Neural cell (in vitro differentiated cells): ENCODE measurements around the gene CCDC86. TPM values are rescaled to one million over a fixed set of nuclear protein-coding genes. Genes with fewer than 3 reads are reported as not detected.
A peak's percentile ranks its signal among the peaks of the same experiment; 100 is the strongest.

Experiments
- H2AFZ ChIP-seq: fragments of 200-600, 300-800 bp; sonication (generic), shearing (Covaris generic); 2 replicates; pipeline ENCODE4 v1.6.0; 2014; ENCODE audit warnings: low read depth, mild to moderate bottlenecking, antibody characterized with exemption, low read length, moderate library complexity
- H3F3A ChIP-seq: fragments of 200-600 bp; shearing (Covaris generic); 2 replicates; pipeline ENCODE4 v1.6.1; 2016; ENCODE audit warnings: mild to moderate bottlenecking, moderate library complexity, mixed read lengths, antibody characterized with exemption, low read length; ENCODE audit not compliant: insufficient read depth, poor library complexity, severe bottlenecking
- H3K27ac ChIP-seq: fragments of 200-600, 300-800 bp; sonication (generic), shearing (Covaris generic); 2 replicates; pipeline ENCODE4 v1.5.1; 2014; ENCODE audit warnings: mild to moderate bottlenecking, low read length, moderate library complexity
- H3K27me3 ChIP-seq: fragments of 300-800, 200-600 bp; sonication (generic), shearing (Covaris generic); 2 replicates; pipeline ENCODE4 v1.6.0; 2014; ENCODE audit warnings: mild to moderate bottlenecking, low read depth, low read length, moderate library complexity; ENCODE audit not compliant: insufficient read depth
- H3K36me3 ChIP-seq: fragments of 300-800, 200-600 bp; sonication (generic), shearing (Covaris generic); 2 replicates; pipeline ENCODE4 v1.5.1; 2014; ENCODE audit warnings: mild to moderate bottlenecking, antibody characterized with exemption, low read length, moderate library complexity; ENCODE audit not compliant: insufficient read depth
- H3K4me2 ChIP-seq: fragments of 300-800, 200-600 bp; sonication (generic), shearing (Covaris generic); 2 replicates; pipeline ENCODE4 v1.6.0; 2014; ENCODE audit warnings: mild to moderate bottlenecking, low read length
- H3K4me3 ChIP-seq: fragments of 300-800, 200-600 bp; sonication (generic), shearing (Covaris generic); 2 replicates; pipeline ENCODE4 v1.5.1; 2014; ENCODE audit warnings: mild to moderate bottlenecking, low read length, moderate library complexity
- H3K79me2 ChIP-seq: fragments of 200-600 bp; shearing (Covaris generic); replicated peaks from 2 replicates; pipeline ENCODE4 v1.6.0; 2014; ENCODE audit warnings: mild to moderate bottlenecking, low read length, moderate library complexity; ENCODE audit not compliant: insufficient read depth
- H3K9ac ChIP-seq: fragments of 300-800, 200-600 bp; sonication (generic), shearing (Covaris generic); 2 replicates; pipeline ENCODE4 v1.6.1; 2016; ENCODE audit warnings: mild to moderate bottlenecking, low read length, mixed read lengths
- H3K9me2 ChIP-seq: fragments of 200-600 bp; shearing (Covaris generic); 2 replicates; pipeline ENCODE4 v1.6.1; 2016; ENCODE audit warnings: mild to moderate bottlenecking, low read length, mixed read lengths; ENCODE audit not compliant: insufficient read depth
- H3K9me3 ChIP-seq: fragments of 200-600, 300-800 bp; sonication (generic), shearing (Covaris generic); 2 replicates; pipeline ENCODE4 v1.6.1; 2016; ENCODE audit warnings: mild to moderate bottlenecking, mixed run types, low read length, moderate library complexity, mixed read lengths
- H4K20me1 ChIP-seq: fragments of 200-600 bp; shearing (Covaris generic); 2 replicates; pipeline ENCODE4 v1.6.1; 2016; ENCODE audit warnings: mild to moderate bottlenecking, mixed run types; ENCODE audit not compliant: insufficient read depth
- EP300 ChIP-seq: fragments of 450-650 bp; conservative IDR thresholded peaks from 2 replicates; pipeline ENCODE4 v1.6.1; 2014; ENCODE audit warnings: antibody characterized with exemption, mild to moderate bottlenecking, moderate library complexity; ENCODE audit not compliant: poor library complexity, severe bottlenecking
- EZH2 ChIP-seq: fragments of 200-600, 300-800 bp; shearing (Covaris generic), sonication (generic); IDR thresholded peaks from 2 replicates; pipeline ENCODE4 v1.6.1; 2014; ENCODE audit warnings: antibody characterized with exemption, low read length, borderline replicate concordance, mild to moderate bottlenecking; ENCODE audit not compliant: insufficient read depth, poor library complexity, severe bottlenecking
- MXI1 ChIP-seq: fragments of 450-650 bp; conservative IDR thresholded peaks from 2 replicates; pipeline ENCODE4 v1.6.1; 2014; ENCODE audit warnings: antibody characterized with exemption, mild to moderate bottlenecking; ENCODE audit not compliant: poor library complexity, severe bottlenecking
- POLR2AphosphoS5 ChIP-seq: IDR thresholded peaks from 2 replicates; pipeline ENCODE4 v1.6.1; 2012
- RAD21 ChIP-seq: fragments of 450-650 bp; conservative IDR thresholded peaks from 2 replicates; pipeline ENCODE4 v1.6.1; 2014; ENCODE audit warnings: antibody characterized with exemption, mild to moderate bottlenecking, moderate library complexity
- REST ChIP-seq: IDR thresholded peaks from 2 replicates; pipeline ENCODE4 v1.6.1; 2012; ENCODE audit warnings: borderline replicate concordance
- SMC3 ChIP-seq: fragments of 450-650 bp; conservative IDR thresholded peaks from 2 replicates; pipeline ENCODE4 v1.6.1; 2014; ENCODE audit warnings: antibody characterized with exemption, mild to moderate bottlenecking, moderate library complexity; ENCODE audit not compliant: poor library complexity
- TAF1 ChIP-seq: IDR thresholded peaks from 2 replicates; pipeline ENCODE4 v1.6.1; 2012; ENCODE audit warnings: low read depth
- polyA plus RNA-seq: library from polyadenylated mRNA; depleted of rRNA; stranded (reverse); fragments of >200 nt; gene quantifications from 2 replicates; pipeline ENCODE4 v1.2.3, GENCODE V29; 2014
- TF ChIP-seq, protein P1 (sequence below): fragments of 450-650 bp; IDR thresholded peaks from 2 replicates; pipeline ENCODE4 v1.5.1; 2014; ENCODE audit warnings: antibody characterized with exemption, mild to moderate bottlenecking, moderate library complexity; ENCODE audit not compliant: poor library complexity, severe bottlenecking

Gene CCDC86
- polyA plus RNA-seq, 1 donor from 2014 or later: 0.16 TPM

- H3F3A ChIP-seq: no peaks in the 10 kb centered on the region
- no peaks in the 10 kb centered on the region for H3K27me3 ChIP-seq
- H2AFZ ChIP-seq: no peak overlapping the region
- H3K4me2 ChIP-seq: no peak overlapping the region
- H3K4me3 ChIP-seq: no peak overlapping the region
- no peaks in the 10 kb centered on the region for H3K9me2 ChIP-seq
- no peak overlapping the region for H3K27ac ChIP-seq
- H3K9ac ChIP-seq: peak overlapping the region; percentile 46
- H3K9me3 ChIP-seq: no peaks in the 10 kb centered on the region
- H3K36me3 ChIP-seq: no peaks in the 10 kb centered on the region
- H4K20me1 ChIP-seq: no peaks in the 10 kb centered on the region
- TF ChIP-seq RAD21 (no peak), SMC3 (no peak), TAF1 (no peak), MXI1 (no peak)
- H3K79me2 ChIP-seq: no peaks in the 10 kb centered on the region
Measured at GRCh38 chr11:60871378-60872061, 29.6 kb downstream of the CCDC86 start.

DNA sequence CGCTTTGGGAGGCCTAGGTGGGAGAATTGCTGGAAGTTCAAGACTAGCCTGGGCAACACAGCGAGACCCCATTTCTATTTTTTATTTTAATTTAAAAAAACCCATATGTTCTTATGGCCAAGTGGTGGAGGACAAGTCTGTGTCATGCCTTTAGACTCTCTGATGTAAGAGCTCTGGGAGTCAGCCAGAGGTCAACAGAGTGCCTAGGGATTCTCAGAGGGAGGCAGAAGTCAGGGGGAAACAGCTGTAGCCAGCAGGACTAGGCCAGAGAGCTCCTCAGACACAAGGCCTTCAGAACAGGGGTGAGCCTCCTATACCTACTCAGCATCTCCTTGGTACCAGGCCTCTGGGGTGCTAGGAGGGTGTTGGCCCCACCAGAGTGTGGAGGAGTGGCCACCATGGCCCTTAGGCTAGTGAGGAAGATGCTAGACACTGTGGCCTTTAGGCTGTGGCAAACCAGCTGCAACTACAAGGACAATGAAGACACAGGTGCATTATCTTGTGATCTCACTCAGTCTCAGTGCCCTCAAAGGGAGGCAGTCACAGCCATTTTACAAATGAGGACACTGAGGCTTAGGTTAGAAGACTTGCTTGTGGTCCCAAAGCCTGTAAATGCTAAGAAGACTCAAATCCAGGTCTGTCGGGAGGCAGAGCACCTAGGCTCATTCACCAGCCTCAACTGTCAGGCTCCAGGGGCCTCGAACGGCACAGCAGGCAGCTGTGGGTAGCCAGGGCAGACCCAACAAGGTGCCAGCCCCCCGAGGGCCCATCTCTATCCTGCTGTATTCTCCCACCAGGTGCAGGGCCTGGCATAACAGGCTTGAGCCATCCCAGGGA, 30.4 kb downstream of the CCDC86 start:
- H2AFZ ChIP-seq: no peak overlapping the region
- H3K4me3 ChIP-seq: no peak overlapping the region
- no peaks in the 10 kb centered on the region for H4K20me1 ChIP-seq
- H3K9ac ChIP-seq: no peak overlapping the region
- no peaks in the 10 kb centered on the region for H3K27me3 ChIP-seq
- H3K9me3 ChIP-seq: no peaks in the 10 kb centered on the region
- no peaks in the 10 kb centered on the region for H3K36me3 ChIP-seq
- no peaks in the 10 kb centered on the region for H3F3A ChIP-seq
- no peak overlapping the region for H3K27ac ChIP-seq
- H3K79me2 ChIP-seq: no peaks in the 10 kb centered on the region
- H3K4me2 ChIP-seq: no peak overlapping the region
- no peaks in the 10 kb centered on the region for H3K9me2 ChIP-seq
- TF ChIP-seq MXI1: no peak
- no peak for TF ChIP-seq EZH2
- no peak for TF ChIP-seq POLR2AphosphoS5

GRCh38 chr11:60872961-60873524, 31.1 kb downstream of the CCDC86 start:
- H3F3A ChIP-seq: no peaks in the 10 kb centered on the region
- no peak for TF ChIP-seq TAF1
- TF ChIP-seq EZH2: no peak
- TF ChIP-seq, protein P1, sequence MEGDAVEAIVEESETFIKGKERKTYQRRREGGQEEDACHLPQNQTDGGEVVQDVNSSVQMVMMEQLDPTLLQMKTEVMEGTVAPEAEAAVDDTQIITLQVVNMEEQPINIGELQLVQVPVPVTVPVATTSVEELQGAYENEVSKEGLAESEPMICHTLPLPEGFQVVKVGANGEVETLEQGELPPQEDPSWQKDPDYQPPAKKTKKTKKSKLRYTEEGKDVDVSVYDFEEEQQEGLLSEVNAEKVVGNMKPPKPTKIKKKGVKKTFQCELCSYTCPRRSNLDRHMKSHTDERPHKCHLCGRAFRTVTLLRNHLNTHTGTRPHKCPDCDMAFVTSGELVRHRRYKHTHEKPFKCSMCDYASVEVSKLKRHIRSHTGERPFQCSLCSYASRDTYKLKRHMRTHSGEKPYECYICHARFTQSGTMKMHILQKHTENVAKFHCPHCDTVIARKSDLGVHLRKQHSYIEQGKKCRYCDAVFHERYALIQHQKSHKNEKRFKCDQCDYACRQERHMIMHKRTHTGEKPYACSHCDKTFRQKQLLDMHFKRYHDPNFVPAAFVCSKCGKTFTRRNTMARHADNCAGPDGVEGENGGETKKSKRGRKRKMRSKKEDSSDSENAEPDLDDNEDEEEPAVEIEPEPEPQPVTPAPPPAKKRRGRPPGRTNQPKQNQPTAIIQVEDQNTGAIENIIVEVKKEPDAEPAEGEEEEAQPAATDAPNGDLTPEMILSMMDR: no peak
- no peak for TF ChIP-seq EP300
- TF ChIP-seq REST: no peak
- TF ChIP-seq POLR2AphosphoS5: no peak
- H2AFZ ChIP-seq: no peak overlapping the region
- no peaks in the 10 kb centered on the region for H3K36me3 ChIP-seq
- H3K9me3 ChIP-seq: no peaks in the 10 kb centered on the region
- H3K79me2 ChIP-seq: no peaks in the 10 kb centered on the region
- H3K27me3 ChIP-seq: no peaks in the 10 kb centered on the region
- no peak overlapping the region for H3K9ac ChIP-seq
- no peak overlapping the region for H3K4me2 ChIP-seq
- H3K9me2 ChIP-seq: no peaks in the 10 kb centered on the region
- no peak overlapping the region for H3K4me3 ChIP-seq
- H3K27ac ChIP-seq: no peak overlapping the region
- H4K20me1 ChIP-seq: no peaks in the 10 kb centered on the region
